HEK293T (cell line): Measurements from ENCODE around the gene PLEKHM2.

Source experiments
- CTCF ChIA-PET: fragments of 350-600 bp; formaldehyde crosslinking; extraction: SDS; loops from one replicate; lab custom pipeline; 2021; ENCODE audit warnings: antibody characterized with exemption, inconsistent platforms; lab: Yijun Ruan, JAX
- POLR2A ChIA-PET: fragments of 350-600 bp; formaldehyde crosslinking; extraction: SDS; loops from one replicate; lab custom pipeline; 2020; ENCODE audit warnings: antibody characterized with exemption, inconsistent platforms; lab: Yijun Ruan, JAX
- DNase-seq: peaks from one replicate; pipeline ENCODE4 v3.0.0; 2012; ENCODE audit warnings: mixed read lengths; ENCODE audit errors: extremely low spot score
- ARNT ChIP-seq: fragments of 450-650 bp; IDR thresholded peaks from 2 replicates; pipeline ENCODE4 v1.6.1; 2017; ENCODE audit warnings: mild to moderate bottlenecking
- BHLHE40 ChIP-seq: fragments of 450-650 bp; IDR thresholded peaks from 2 replicates; pipeline ENCODE4 v1.6.1; 2016; ENCODE audit warnings: mild to moderate bottlenecking, moderate library complexity, borderline replicate concordance
- CTBP1 ChIP-seq: fragments of 450-650 bp; IDR thresholded peaks from 2 replicates; pipeline ENCODE4 v1.6.1; 2016; ENCODE audit warnings: borderline replicate concordance
- ELF4 ChIP-seq: fragments of 450-650 bp; IDR thresholded peaks from 2 replicates; pipeline ENCODE4 v1.6.1; 2017; ENCODE audit warnings: antibody characterized with exemption
- FOXA1 ChIP-seq: fragments of 450-650 bp; IDR thresholded peaks from 2 replicates; pipeline ENCODE4 v1.6.1; 2016; ENCODE audit warnings: mild to moderate bottlenecking
- FOXK2 ChIP-seq: fragments of 450-650 bp; IDR thresholded peaks from 2 replicates; pipeline ENCODE4 v1.6.1; 2016; ENCODE audit warnings: mild to moderate bottlenecking
- FOXM1 ChIP-seq: fragments of 450-650 bp; IDR thresholded peaks from 2 replicates; pipeline ENCODE4 v1.6.1; 2017; ENCODE audit warnings: mild to moderate bottlenecking, borderline replicate concordance
- HDGF ChIP-seq: fragments of 450-650 bp; IDR thresholded peaks from 2 replicates; pipeline ENCODE4 v1.6.1; 2017; ENCODE audit warnings: antibody characterized with exemption, borderline replicate concordance
- L3MBTL2 ChIP-seq: fragments of 450-650 bp; conservative IDR thresholded peaks from 2 replicates; pipeline ENCODE4 v1.6.1; 2016; ENCODE audit warnings: mild to moderate bottlenecking
- LEF1 ChIP-seq: fragments of 450-650 bp; IDR thresholded peaks from 2 replicates; pipeline ENCODE4 v1.6.1; 2017; ENCODE audit warnings: mild to moderate bottlenecking, borderline replicate concordance
- NFRKB ChIP-seq: fragments of 450-650 bp; IDR thresholded peaks from 2 replicates; pipeline ENCODE4 v1.6.1; 2016; ENCODE audit warnings: mild to moderate bottlenecking, moderate library complexity
- PKNOX1 ChIP-seq: fragments of 450-650 bp; IDR thresholded peaks from 2 replicates; pipeline ENCODE4 v1.6.1; 2016
- SP1 ChIP-seq: fragments of 450-650 bp; IDR thresholded peaks from 2 replicates; pipeline ENCODE4 v1.6.1; 2017
- SUZ12 ChIP-seq: fragments of 450-650 bp; IDR thresholded peaks from 2 replicates; pipeline ENCODE4 v1.6.1; 2016; ENCODE audit warnings: mild to moderate bottlenecking
- TARDBP ChIP-seq: fragments of 450-650 bp; IDR thresholded peaks from 2 replicates; pipeline ENCODE4 v1.6.1; 2016
- ZNF384 ChIP-seq: fragments of 450-650 bp; IDR thresholded peaks from 2 replicates; pipeline ENCODE4 v1.6.1; 2016

The PLEKHM2 gene

DNA sequence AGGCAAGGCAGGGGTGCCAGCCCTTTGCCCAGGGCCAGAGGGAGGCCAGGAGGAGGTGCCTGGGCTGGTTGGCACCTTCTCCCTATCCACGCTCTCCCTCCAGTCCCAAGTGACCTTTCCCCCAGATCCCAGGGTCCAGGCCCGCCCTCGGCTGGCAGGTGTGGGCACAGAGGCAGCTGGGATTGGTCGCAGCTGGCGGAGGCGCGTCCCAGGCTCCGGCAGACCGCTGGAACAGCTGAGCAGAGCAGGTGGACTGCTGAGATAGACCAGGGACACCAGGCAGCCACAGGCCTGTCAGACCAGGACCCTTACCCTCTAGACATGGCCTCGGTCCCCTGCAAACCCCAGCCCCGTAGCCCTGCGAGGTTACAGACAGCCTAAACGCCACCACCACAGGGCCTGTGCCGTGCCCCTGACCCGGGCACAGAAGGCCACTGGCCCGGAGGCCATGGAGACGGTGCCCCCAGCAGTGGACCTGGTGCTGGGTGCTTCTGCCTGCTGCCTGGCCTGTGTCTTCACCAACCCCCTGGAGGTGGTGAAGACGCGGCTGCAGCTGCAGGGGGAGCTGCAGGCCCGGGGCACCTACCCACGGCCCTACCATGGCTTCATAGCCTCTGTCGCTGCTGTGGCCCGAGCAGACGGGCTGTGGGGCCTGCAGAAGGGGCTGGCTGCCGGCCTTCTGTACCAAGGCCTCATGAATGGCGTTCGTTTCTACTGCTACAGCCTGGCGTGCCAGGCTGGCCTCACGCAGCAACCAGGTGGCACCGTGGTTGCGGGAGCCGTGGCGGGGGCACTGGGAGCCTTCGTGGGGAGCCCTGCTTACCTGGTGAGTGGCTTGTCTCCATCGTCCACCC is 52.1 kb downstream of the PLEKHM2 start, which contains the start of gene SLC25A34:
Gene SLC25A34 (plus strand): TSS at position 221 of the 854 bp plus-strand sequence. CDS start 228 bp downstream, at position 449.
- CTCF ChIA-PET = interaction anchor here (0.7 kb wide), 1 partner anchor 15 kb away, joined by 4 read pairs; no protein-coding TSS in a partner anchor
- TF ChIP-seq ARNT (no peak), FOXA1 (no peak), HDGF (no peak), NFRKB (no peak), CTBP1 (no peak), PKNOX1 (no peak)
- POLR2A ChIA-PET = no interaction called here
- DNase-seq = no peak

DNA sequence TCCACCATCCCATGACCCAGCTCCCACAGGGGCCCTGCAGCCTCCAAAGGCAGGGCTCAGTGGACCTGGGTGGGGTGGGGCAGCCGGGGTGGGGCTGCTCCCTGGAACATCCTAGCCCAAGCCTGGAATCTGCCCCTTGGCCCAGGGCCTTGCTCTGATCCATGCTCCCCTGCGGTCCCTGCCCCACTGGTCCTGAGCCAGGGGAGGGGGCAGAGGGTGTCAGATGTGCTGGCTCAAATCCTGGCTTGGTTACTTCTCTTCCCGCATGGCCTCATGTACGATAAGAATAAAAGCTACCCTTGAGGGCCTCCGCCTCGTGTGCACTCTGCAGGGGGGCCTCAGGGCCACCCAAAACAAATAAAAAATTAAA is 52.8 kb downstream of the PLEKHM2 start:
- DNase-seq = no peak
- TF ChIP-seq L3MBTL2 (no peak), SUZ12 (no peak), ZNF384 (no peak), SP1 (no peak), HDGF (no peak), ELF4 (no peak), CTBP1 (no peak), FOXM1 (no peak), BHLHE40 (no peak), LEF1 (no peak)
- ChIA-PET POLR2A (interaction anchor here (0.9 kb wide), 1 partner anchor 134 kb away, joined by 4 read pairs; no protein-coding TSS in a partner anchor), CTCF (interaction anchor here (0.7 to 0.8 kb wide), 2 partner anchors 15 to 20 kb away, joined by 3 to 4 read pairs; no protein-coding TSS in a partner anchor)

- TF ChIP-seq FOXA1 (no peak), L3MBTL2 (no peak), FOXK2 (no peak), ARNT (no peak), HDGF (no peak), CTBP1 (no peak), SUZ12 (no peak), BHLHE40 (no peak), FOXM1 (no peak), SP1 (no peak), LEF1 (no peak), ELF4 (no peak), ZNF384 (no peak), TARDBP (no peak), NFRKB (no peak)
- CTCF ChIA-PET = interaction anchor here (0.7 to 0.8 kb wide), 3 partner anchors 16 to 141 kb away, joined by 3 to 4 read pairs (median 3); no protein-coding TSS in a partner anchor
- POLR2A ChIA-PET = interaction anchor here (0.9 kb wide), 1 partner anchor 134 kb away, joined by 4 read pairs; no protein-coding TSS in a partner anchor
- DNase-seq = no peak
Observed at GRCh38 chr1:15737324-15738319, 53.5 kb downstream of the PLEKHM2 start.

GRCh38 chr1:15738416-15739113 is 54.4 kb downstream of the PLEKHM2 start:
- CTCF ChIA-PET = no interaction called here
- no peak for TF ChIP-seq L3MBTL2
- no peak for TF ChIP-seq CTBP1
- no peak for TF ChIP-seq ZNF384
- no peak for TF ChIP-seq SP1
- TF ChIP-seq NFRKB = no peak
- TF ChIP-seq FOXA1 = no peak
- no peak for TF ChIP-seq BHLHE40
- no peak for TF ChIP-seq FOXM1
- no peak for TF ChIP-seq PKNOX1
- no peak for TF ChIP-seq ARNT
- no peak for TF ChIP-seq HDGF
- TF ChIP-seq ELF4 = no peak
- no peak for TF ChIP-seq SUZ12
- no peak for TF ChIP-seq FOXK2

DNA sequence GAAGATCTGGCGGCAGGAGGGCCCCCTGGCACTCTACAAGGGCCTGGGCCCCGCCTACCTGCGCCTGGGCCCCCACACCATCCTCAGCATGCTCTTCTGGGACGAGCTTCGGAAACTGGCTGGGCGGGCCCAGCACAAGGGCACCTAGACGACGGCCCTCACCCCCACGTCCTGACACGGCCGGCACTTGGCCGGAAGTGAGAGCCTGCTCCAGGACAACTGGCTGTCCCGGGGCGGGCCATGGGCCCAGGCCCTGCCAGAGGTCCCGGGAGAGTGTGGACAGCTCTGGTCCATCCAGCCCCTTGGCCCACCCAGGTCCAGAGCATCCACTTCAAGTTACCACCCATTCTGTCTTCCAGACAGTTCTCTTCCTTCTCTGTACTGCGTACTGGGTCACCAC is 55.1 kb downstream of the PLEKHM2 start:
- DNase-seq = no peak
- ChIA-PET CTCF (no interaction called here), POLR2A (no interaction called here)
- TF ChIP-seq L3MBTL2 = no peak
- no peak for TF ChIP-seq BHLHE40
- no peak for TF ChIP-seq FOXK2
- no peak for TF ChIP-seq CTBP1
- no peak for TF ChIP-seq TARDBP
- no peak for TF ChIP-seq HDGF
- no peak for TF ChIP-seq PKNOX1

More at GRCh38 chr1:15738416-15739113, 54.4 kb downstream of the PLEKHM2 start:
- DNase-seq = no peak
- POLR2A ChIA-PET = no interaction called here
